Measurements from ENCODE around the gene OSBPL9. TPM values are rescaled to one million over a fixed set of nuclear protein-coding genes. Genes with fewer than 3 reads are reported as not detected.

OSBPL9 gene
- total and polyA plus RNA-seq, 2 donors (not counting 1 experiment from before 2014, with no cell fraction given): 23.1 to 59.6 TPM

DNA sequence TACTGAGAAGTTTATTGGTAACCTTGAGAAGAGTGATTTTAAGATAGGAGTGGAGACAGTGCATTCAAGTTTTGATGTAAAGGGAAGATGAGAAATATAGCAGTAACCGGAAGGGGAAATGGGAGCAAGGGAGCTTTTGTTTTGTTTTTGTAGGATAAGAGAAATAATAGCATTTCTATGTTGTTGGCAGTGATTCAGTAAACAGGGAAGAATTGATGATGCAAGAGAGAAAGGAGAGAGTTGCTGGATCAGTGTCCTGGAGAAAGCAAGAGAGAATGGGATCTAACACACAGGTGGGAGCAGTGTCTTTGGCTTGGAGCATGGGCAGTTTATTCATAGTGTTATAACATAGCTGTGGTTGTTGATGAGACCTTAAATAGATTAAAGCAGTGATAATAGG is 56.4 kb downstream of the OSBPL9 start:
- H3K79me2 ChIP-seq (ENCODE audit: control insufficient read depth, insufficient read depth, low read length): peaks cover 33% of the 10 kb centered on the region

DNA sequence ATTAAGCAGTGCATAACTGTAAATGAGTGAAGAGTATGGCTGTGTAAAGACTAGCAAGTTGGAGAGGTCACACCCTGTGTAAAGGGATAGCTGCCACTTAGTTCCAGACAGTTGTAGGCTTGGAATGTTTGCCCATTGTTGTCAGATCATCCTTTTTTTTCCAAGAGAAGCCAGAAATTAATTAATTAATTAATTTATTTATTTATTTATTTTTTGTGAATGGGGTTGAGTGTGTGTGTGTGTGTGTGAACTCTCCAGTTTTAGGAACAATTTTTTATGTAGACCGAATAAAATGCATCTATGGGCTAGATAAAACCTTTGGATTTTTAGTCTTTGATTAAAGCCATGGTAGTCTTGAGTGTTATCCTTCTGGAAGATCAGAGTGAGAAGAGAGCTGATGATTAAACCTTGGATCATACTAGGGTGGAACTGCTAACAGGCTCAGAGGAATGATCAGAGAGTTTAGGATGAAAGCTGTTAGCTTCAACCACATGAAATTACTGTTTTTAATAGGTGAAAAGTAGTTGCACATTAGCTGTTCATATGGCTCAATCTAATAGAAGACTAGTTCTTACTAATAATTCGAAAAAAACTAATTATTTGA is 58.4 kb downstream of the OSBPL9 start:
- H3K4me3 Mint-ChIP-seq: no peak overlapping the region
- no peak overlapping the region for H3K27ac Mint-ChIP-seq

More for the DNA sequence above, 56.4 kb downstream of the OSBPL9 start:
- ATAC-seq (ENCODE audit: low read depth) (no peak), DNase-seq (no peak)
- intact Hi-C loops (cut with micrococcal nuclease): no loop called here
- Mint-ChIP-seq H3K27ac (no peak overlapping the region), H3K4me1 (peaks cover 3% of the 10 kb centered on the region), H3K9me3 (ENCODE audit: insufficient read depth) (no peaks in the 10 kb centered on the region), H3K27me3 (no peaks in the 10 kb centered on the region), H3K4me3 (no peak overlapping the region)
- Histone ChIP-seq H3K36me3 (replicated peaks in 1 of 2; ENCODE audit: control extremely low read depth in 1 of 2, control insufficient read depth in 1 of 2, extremely low read depth in 1 of 2, insufficient read depth in 2 of 2, low read length in 1 of 2) (peaks cover 0 to 2% of the 10 kb centered on the region in 2 experiments), H3K9me3 (ENCODE audit: control extremely low read depth in 1 of 3, control insufficient read depth in 2 of 3, insufficient read depth in 1 of 3, low read length in 2 of 3) (peaks cover 0 to 1% (median 0%) of the 10 kb centered on the region in 3 donors), H3K9ac (ENCODE audit: low read length) (no peak overlapping the region), H2AFZ (ENCODE audit: insufficient read depth, low read depth, low read length, poor library complexity, severe bottlenecking) (no peak overlapping the region), H3K4me3 (ENCODE audit: control extremely low read depth in 1 of 5, extremely low read depth in 1 of 5, insufficient read depth in 1 of 5, low read depth in 2 of 5, low read length in 4 of 5) (no peak overlapping the region), H3K27ac (ENCODE audit: low read length in 2 of 2) (no peak overlapping the region), H3K27me3 (replicated peaks in 1 of 4; ENCODE audit: control extremely low read depth in 1 of 4, control insufficient read depth in 3 of 4, insufficient read depth in 4 of 4, low read length in 3 of 4) (no peaks in the 10 kb centered on the region), H3K4me2 (replicated peaks; ENCODE audit: low read depth, low read length, poor library complexity, severe bottlenecking) (no peak overlapping the region), H3K4me1 (ENCODE audit: control insufficient read depth in 2 of 2, insufficient read depth in 2 of 2, low read length in 2 of 2) (no peaks in the 10 kb centered on the region), H4K20me1 (ENCODE audit: control insufficient read depth, insufficient read depth, low read length, poor library complexity, severe bottlenecking) (peaks cover 7% of the 10 kb centered on the region)
- TF ChIP-seq, protein P1, sequence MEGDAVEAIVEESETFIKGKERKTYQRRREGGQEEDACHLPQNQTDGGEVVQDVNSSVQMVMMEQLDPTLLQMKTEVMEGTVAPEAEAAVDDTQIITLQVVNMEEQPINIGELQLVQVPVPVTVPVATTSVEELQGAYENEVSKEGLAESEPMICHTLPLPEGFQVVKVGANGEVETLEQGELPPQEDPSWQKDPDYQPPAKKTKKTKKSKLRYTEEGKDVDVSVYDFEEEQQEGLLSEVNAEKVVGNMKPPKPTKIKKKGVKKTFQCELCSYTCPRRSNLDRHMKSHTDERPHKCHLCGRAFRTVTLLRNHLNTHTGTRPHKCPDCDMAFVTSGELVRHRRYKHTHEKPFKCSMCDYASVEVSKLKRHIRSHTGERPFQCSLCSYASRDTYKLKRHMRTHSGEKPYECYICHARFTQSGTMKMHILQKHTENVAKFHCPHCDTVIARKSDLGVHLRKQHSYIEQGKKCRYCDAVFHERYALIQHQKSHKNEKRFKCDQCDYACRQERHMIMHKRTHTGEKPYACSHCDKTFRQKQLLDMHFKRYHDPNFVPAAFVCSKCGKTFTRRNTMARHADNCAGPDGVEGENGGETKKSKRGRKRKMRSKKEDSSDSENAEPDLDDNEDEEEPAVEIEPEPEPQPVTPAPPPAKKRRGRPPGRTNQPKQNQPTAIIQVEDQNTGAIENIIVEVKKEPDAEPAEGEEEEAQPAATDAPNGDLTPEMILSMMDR (IDR thresholded peaks at IDR 0.05): no peak
- TF ChIP-seq EZH2 (IDR thresholded peaks at IDR 0.05; ENCODE audit: borderline replicate concordance, insufficient read depth, low read depth, low read length, poor library complexity, severe bottlenecking): no peak
- WGBS (ENCODE audit: insufficient coverage): no CpG with 5 or more reads among the region's 1 CpG
- ChIA-PET POLR2A (no interaction called here), CTCF (interaction anchor here (0.7 kb wide), 1 partner anchor 17 kb away, joined by 5 read pairs; no protein-coding TSS in a partner anchor)

More for the DNA sequence above, 58.4 kb downstream of the OSBPL9 start:
- Histone ChIP-seq H3K9ac (ENCODE audit: low read length) (no peak overlapping the region), H3K4me1 (ENCODE audit: control insufficient read depth in 2 of 2, insufficient read depth in 2 of 2, low read length in 2 of 2) (no peaks in the 10 kb centered on the region), H3K36me3 (replicated peaks in 1 of 2; ENCODE audit: control extremely low read depth in 1 of 2, control insufficient read depth in 1 of 2, extremely low read depth in 1 of 2, insufficient read depth in 2 of 2, low read length in 1 of 2) (peaks cover 0 to 2% of the 10 kb centered on the region in 2 experiments), H3K4me2 (replicated peaks; ENCODE audit: low read depth, low read length, poor library complexity, severe bottlenecking) (no peak overlapping the region), H3K27ac (ENCODE audit: low read length in 2 of 2) (no peak overlapping the region), H3K9me3 (ENCODE audit: control extremely low read depth in 1 of 3, control insufficient read depth in 2 of 3, insufficient read depth in 1 of 3, low read length in 2 of 3) (peaks cover 0 to 1% (median 0%) of the 10 kb centered on the region in 3 donors), H2AFZ (ENCODE audit: insufficient read depth, low read depth, low read length, poor library complexity, severe bottlenecking) (no peak overlapping the region), H3K27me3 (replicated peaks in 1 of 4; ENCODE audit: control extremely low read depth in 1 of 4, control insufficient read depth in 3 of 4, insufficient read depth in 4 of 4, low read length in 3 of 4) (no peaks in the 10 kb centered on the region), H3K79me2 (ENCODE audit: control insufficient read depth, insufficient read depth, low read length) (peaks cover 27% of the 10 kb centered on the region), H4K20me1 (ENCODE audit: control insufficient read depth, insufficient read depth, low read length, poor library complexity, severe bottlenecking) (peaks cover 7% of the 10 kb centered on the region), H3K4me3 (ENCODE audit: control extremely low read depth in 1 of 5, extremely low read depth in 1 of 5, insufficient read depth in 1 of 5, low read depth in 2 of 5, low read length in 4 of 5) (no peak overlapping the region)
- intact Hi-C loops (cut with micrococcal nuclease): no loop called here
- TF ChIP-seq EZH2 (IDR thresholded peaks at IDR 0.05; ENCODE audit: borderline replicate concordance, insufficient read depth, low read depth, low read length, poor library complexity, severe bottlenecking): no peak
- TF ChIP-seq, protein P1 (IDR thresholded peaks at IDR 0.05): no peak
- H3K27me3 Mint-ChIP-seq: no peaks in the 10 kb centered on the region
- POLR2A ChIA-PET: no interaction called here
- H3K4me1 Mint-ChIP-seq: peaks cover 3% of the 10 kb centered on the region
- DNase-seq: no peak
- no peaks in the 10 kb centered on the region for H3K9me3 Mint-ChIP-seq (ENCODE audit: insufficient read depth)
- 90% methylated on average over 1 of the region's 2 CpGs for WGBS (ENCODE audit: insufficient coverage)
- no peak for ATAC-seq (ENCODE audit: low read depth)
- CTCF ChIA-PET: no interaction called here

Data from B cell (primary cell).